H1 (cell line): ENCODE measurements around the gene DNER. TPM values are rescaled to one million over a fixed set of nuclear protein-coding genes. Genes with fewer than 3 reads are reported as not detected.

Experiments used
- CTCF ChIA-PET: fragments of 300-600 bp; sonication (Branson Sonifier 250); formaldehyde crosslinking; loops from one replicate; lab custom pipeline; 2021; ENCODE audit not compliant: partially characterized antibody; lab: Charles Lee
- POLR2A ChIA-PET: fragments of 300-600 bp; sonication (Branson Sonifier 250); formaldehyde crosslinking; loops from one replicate; lab custom pipeline; 2021; ENCODE audit warnings: inconsistent platforms; ENCODE audit not compliant: partially characterized antibody; lab: Charles Lee
- DNase-seq, 2 experiments: peaks; one replicate each; pipeline versions ENCODE4 v3.0.0 to v3.0.0-alpha.2; 2010 to 2022; ENCODE audit warnings: low spot score in 2 of 2, low read depth in 1 of 2, mixed read lengths in 1 of 2
- FAIRE-seq: peaks from 2 replicates; lab custom pipeline; 2011; peaks lifted over from hg19 to GRCh38; lab: Jason Lieb, UNC
- H2AFZ ChIP-seq: 2 replicates; pipeline ENCODE4 v1.8.1; 2012; ENCODE audit warnings: low read length, inconsistent platforms
- H2AK5ac ChIP-seq: 2 replicates; pipeline ENCODE4 v1.6.1; 2013; ENCODE audit warnings: low read depth, low read length
- H2BK120ac ChIP-seq: replicated peaks from 2 replicates; pipeline ENCODE3; 2013; ENCODE audit warnings: low read depth, low read length, inconsistent platforms
- H2BK12ac ChIP-seq: 2 replicates; pipeline ENCODE4 v1.6.1; 2013; ENCODE audit warnings: low read depth, low read length
- H2BK15ac ChIP-seq: 2 replicates; pipeline ENCODE4 v1.6.1; 2013; ENCODE audit warnings: low read length
- H2BK20ac ChIP-seq: 2 replicates; pipeline ENCODE4 v1.6.1; 2013; ENCODE audit warnings: low read length
- H2BK5ac ChIP-seq: 2 replicates; pipeline ENCODE4 v1.6.1; 2013; ENCODE audit warnings: low read depth, low read length
- H3K14ac ChIP-seq: 2 replicates; pipeline ENCODE4 v1.6.1; 2013; ENCODE audit warnings: inconsistent platforms; ENCODE audit not compliant: insufficient read length
- H3K18ac ChIP-seq: 2 replicates; pipeline ENCODE4 v1.6.1; 2013; ENCODE audit warnings: low read length; ENCODE audit errors: extremely low read depth
- H3K23ac ChIP-seq: 2 replicates; pipeline ENCODE4 v1.6.1; 2013; ENCODE audit warnings: inconsistent platforms; ENCODE audit not compliant: insufficient read length
- H3K23me2 ChIP-seq: 2 replicates; pipeline ENCODE4 v1.6.1; 2013; ENCODE audit warnings: low read depth, low read length
- H3K27ac ChIP-seq: 2 replicates; pipeline ENCODE4 v1.6.1; 2011; ENCODE audit warnings: low read depth, low read length, inconsistent platforms
- H3K27me3 ChIP-seq, 4 experiments: replicated peaks in 1 of 4; 1 replicate in 1 of 4; 2 replicates in 3 of 4; pipeline versions ENCODE4 v1.6.1 to v1.8.1; 2011 to 2013; ENCODE audit warnings: low read length in 3 of 4, mild to moderate bottlenecking in 3 of 4, inconsistent platforms in 2 of 4, mixed read lengths in 2 of 4, moderate library complexity in 1 of 4; ENCODE audit not compliant: control insufficient read depth in 3 of 4, insufficient read depth in 3 of 4; ENCODE audit errors: extremely low read depth in 1 of 4
- H3K36me3 ChIP-seq, 4 experiments: 2 replicates each; pipeline versions ENCODE4 v1.6.1 to v1.8.1; 2011 to 2013; ENCODE audit warnings: mild to moderate bottlenecking in 4 of 4, low read length in 3 of 4, moderate library complexity in 2 of 4, control low read depth in 1 of 4, inconsistent platforms in 1 of 4; ENCODE audit not compliant: insufficient read depth in 4 of 4, control insufficient read depth in 2 of 4
- H3K4ac ChIP-seq: replicated peaks from 2 replicates; pipeline ENCODE3; 2013; ENCODE audit warnings: low read length, low read depth, mixed read lengths, inconsistent platforms; ENCODE audit not compliant: insufficient read length
- H3K4me1 ChIP-seq, 4 experiments: replicated peaks in 1 of 4; 1 replicate in 1 of 4; 2 replicates in 3 of 4; pipeline versions ENCODE4 v1.6.1 to v1.8.1; 2011 to 2013; ENCODE audit warnings: low read length in 3 of 4, inconsistent platforms in 2 of 4, mixed read lengths in 1 of 4; ENCODE audit not compliant: insufficient read depth in 4 of 4, control insufficient read depth in 3 of 4
- H3K4me2 ChIP-seq, 2 experiments: 2 replicates each; pipeline versions ENCODE4 v1.6.1 to v1.8.1; 2011 to 2013; ENCODE audit warnings: low read depth in 2 of 2, low read length in 2 of 2, control low read depth in 1 of 2, inconsistent platforms in 1 of 2, mild to moderate bottlenecking in 1 of 2; ENCODE audit not compliant: insufficient read depth in 1 of 2
- H3K4me3 ChIP-seq, 4 experiments: fragments of 200-600, 300-600 bp in 1 of 4; sonication (generic), shearing (Covaris generic), sonication (Bioruptor Twin) in 1 of 4; 2 replicates each; pipeline versions ENCODE4 v1.5.1 to v1.8.1; 2011 to 2016; ENCODE audit warnings: low read length in 4 of 4, low read depth in 3 of 4, control low read depth in 2 of 4, inconsistent platforms in 2 of 4, mild to moderate bottlenecking in 2 of 4, mixed read lengths in 1 of 4, moderate library complexity in 1 of 4; ENCODE audit not compliant: insufficient read depth in 2 of 4; ENCODE audit errors: extremely low read depth in 1 of 4
- H3K56ac ChIP-seq: replicated peaks from 2 replicates; pipeline ENCODE3; 2013; ENCODE audit warnings: low read depth, mild to moderate bottlenecking, mixed read lengths, low read length, inconsistent platforms; ENCODE audit not compliant: insufficient read length
- H3K79me1 ChIP-seq: 2 replicates; pipeline ENCODE4 v1.6.1; 2013; ENCODE audit warnings: low read depth, low read length, control low read depth
- H3K79me2 ChIP-seq, 2 experiments: 2 replicates each; pipeline versions ENCODE4 v1.6.1 to v1.8.1; 2012 to 2013; ENCODE audit warnings: low read length in 2 of 2, mild to moderate bottlenecking in 2 of 2, inconsistent platforms in 1 of 2; ENCODE audit not compliant: insufficient read depth in 2 of 2, control insufficient read depth in 1 of 2
- H3K9ac ChIP-seq, 4 experiments: replicated peaks in 1 of 4; 1 replicate in 1 of 4; 2 replicates in 3 of 4; pipeline versions ENCODE4 v1.6.1 to v1.8.1; 2011 to 2013; ENCODE audit warnings: low read depth in 3 of 4, low read length in 3 of 4, control low read depth in 2 of 4, mild to moderate bottlenecking in 2 of 4, moderate library complexity in 2 of 4, inconsistent platforms in 1 of 4; ENCODE audit errors: extremely low read depth in 1 of 4
- H3K9me3 ChIP-seq, 2 experiments: 2 replicates each; pipeline versions ENCODE4 v1.6.1 to v1.8.1; 2012 to 2013; ENCODE audit warnings: mild to moderate bottlenecking in 2 of 2, moderate library complexity in 2 of 2, control low read depth in 1 of 2, inconsistent platforms in 1 of 2, low read depth in 1 of 2, low read length in 1 of 2, mixed read lengths in 1 of 2; ENCODE audit not compliant: insufficient read depth in 2 of 2
- H4K20me1 ChIP-seq, 2 experiments: replicated peaks in 1 of 2; 2 replicates each; pipeline versions ENCODE3 to v1.8.1; 2011 to 2013; ENCODE audit warnings: inconsistent platforms in 2 of 2, low read length in 2 of 2, mild to moderate bottlenecking in 1 of 2; ENCODE audit not compliant: insufficient read depth in 2 of 2, control insufficient read depth in 1 of 2
- H4K5ac ChIP-seq: 2 replicates; pipeline ENCODE4 v1.6.1; 2013; ENCODE audit warnings: low read length, low read depth, mixed read lengths, inconsistent platforms; ENCODE audit not compliant: insufficient read length
- H4K8ac ChIP-seq: 2 replicates; pipeline ENCODE4 v1.8.0; 2013; ENCODE audit warnings: mild to moderate bottlenecking, moderate library complexity, low read length, inconsistent platforms; ENCODE audit not compliant: insufficient read depth; ENCODE audit errors: extremely low read depth
- H4K91ac ChIP-seq: replicated peaks from 2 replicates; pipeline ENCODE3; 2013; ENCODE audit warnings: low read length, mixed read lengths, inconsistent platforms; ENCODE audit not compliant: insufficient read length
- EGR1 ChIP-seq: IDR thresholded peaks from 2 replicates; pipeline ENCODE4 v1.6.1; 2011; ENCODE audit warnings: low read depth, low read length, borderline replicate concordance
- TAF7 ChIP-seq: optimal IDR thresholded peaks from 2 replicates; pipeline ENCODE3; 2011; ENCODE audit warnings: low read depth, mild to moderate bottlenecking, inconsistent platforms, low read length, moderate library complexity, borderline replicate concordance
- WGBS, 2 experiments: shearing (Covaris generic) in 1 of 2; methylation state at CpG; one replicate each; pipeline versions ENCODE4 v1.1.6 to v1.1.7; 2013 to 2015; ENCODE audit warnings: low lambda C conversion rate in 2 of 2, mixed read lengths in 2 of 2, inconsistent platforms in 1 of 2, low coverage in 1 of 2, missing lambda C conversion rate in 1 of 2; ENCODE audit not compliant: insufficient replicate concordance in 2 of 2, insufficient coverage in 1 of 2, insufficient read length in 1 of 2; ENCODE audit errors: extremely low coverage in 1 of 2, missing lambda C conversion rate in 1 of 2; 5-methylcytosine and 5-hydroxymethylcytosine counted together
- polyA plus RNA-seq, 7 experiments: library from polyadenylated mRNA; depleted of rRNA in 3 of 7; stranded (reverse) in 5 of 7; unstranded in 2 of 7; fragments of >200 nt in 5 of 7; fragments of 200-250 nt in 2 of 7; gene quantifications; 1 replicate in 5 of 7; 2 replicates in 1 of 7; 4 replicates in 1 of 7; pipeline versions ENCODE4 v1.2.1 to v1.2.3, GENCODE V29; 2011 to 2013; ENCODE audit warnings: missing spikeins in 2 of 7, mixed read lengths in 2 of 7
- total RNA-seq: library from RNA; stranded (reverse); fragmentation: NEBNext Ultra II Directional; extraction: Animal tissue kit (Norgen Biotek cat#: 25700); gene quantifications from 2 replicates; pipeline ENCODE4 v1.2.1, GENCODE V29; 2021

DNER gene
- total and polyA plus RNA-seq, 2 of the 8 experiments (the other 6 are each of a cell fraction or from before 2014, with no cell fraction given) = 6.8 to 16.3 TPM

- Histone ChIP-seq H3K14ac (no peak overlapping the region), H3K4me3 (no peak overlapping the region), H2BK5ac (no peak overlapping the region), H3K27me3 (no peaks in the 10 kb centered on the region; a peak in 1 of 7 replicates), H3K9ac (no peak overlapping the region), H3K79me1 (no peaks in the 10 kb centered on the region), H3K56ac (no peak overlapping the region), H3K9me3 (peaks cover 7 to 8% of the 10 kb centered on the region in 2 experiments; a peak in 1 of 4 replicates), H2BK20ac (no peak overlapping the region), H2BK15ac (no peak overlapping the region), H3K18ac (no peak overlapping the region), H4K91ac (no peak overlapping the region), H3K4me2 (no peak overlapping the region), H2BK120ac (no peak overlapping the region), H4K20me1 (no peaks in the 10 kb centered on the region), H3K36me3 (no peaks in the 10 kb centered on the region), H2AFZ (no peak overlapping the region), H3K23me2 (no peaks in the 10 kb centered on the region; the same call in 1 of the 2 replicates), H2BK12ac (no peak overlapping the region), H2AK5ac (no peak overlapping the region), H3K27ac (no peak overlapping the region), H3K79me2 (no peaks in the 10 kb centered on the region), H4K5ac (no peak overlapping the region), H3K4me1 (no peaks in the 10 kb centered on the region), H3K4ac (no peak overlapping the region), H3K23ac (no peak overlapping the region), H4K8ac (no peak overlapping the region)
- WGBS, 2 experiments = 93% methylated on average over 5 of the region's 5 CpGs; no CpG with 5 or more reads in 1 of the 2 experiments
- ChIA-PET CTCF (no interaction called here), POLR2A (no interaction called here)
- TF ChIP-seq EGR1 (no peak), TAF7 (no peak)
- no peak for FAIRE-seq
- no peak for DNase-seq
These were observed 185.5 kb downstream of the DNER start for GRCh38 chr2:229528846-229529245.
